ENCODE data around the gene IL5RA.

GRCh38 chr3:3020209-3020608 lies 90.0 kb downstream of the IL5RA start:
- TF ChIP-seq CTCF (IDR thresholded peaks at IDR 0.05; ENCODE audit: low read depth, low read length) = no peak
- TF ChIP-seq EZH2phosphoT487 (IDR thresholded peaks at IDR 0.05; ENCODE audit: low read depth) = no peak

Measured in OCI-LY3 (cell line).